H9 (cell line): ENCODE measurements around the gene CD300H. TPM values are rescaled to one million over a fixed set of nuclear protein-coding genes. Genes with fewer than 3 reads are reported as not detected.

Experiments
- DNase-seq: peaks from one replicate; pipeline ENCODE4 v3.0.0-alpha.2; 2017
- H2AFZ ChIP-seq: one replicate; pipeline ENCODE4 v1.6.1; 2013; ENCODE audit warnings: mild to moderate bottlenecking, low read length, control low read depth, moderate library complexity
- H2AK5ac ChIP-seq: 2 replicates; pipeline ENCODE4 v1.6.1; 2013; ENCODE audit warnings: low read length, control low read depth, mixed read lengths; ENCODE audit not compliant: insufficient read length
- H2BK120ac ChIP-seq: one replicate; pipeline ENCODE4 v1.6.1; 2013; ENCODE audit warnings: low read depth, mild to moderate bottlenecking, low read length, control low read depth, inconsistent platforms; ENCODE audit not compliant: poor library complexity, severe bottlenecking
- H2BK12ac ChIP-seq: 2 replicates; pipeline ENCODE4 v1.6.1; 2013; ENCODE audit warnings: low read length, control low read depth, mixed read lengths, low read depth; ENCODE audit not compliant: insufficient read length
- H2BK15ac ChIP-seq: 2 replicates; pipeline ENCODE4 v1.6.1; 2013; ENCODE audit warnings: low read depth, low read length, control low read depth
- H2BK20ac ChIP-seq: one replicate; pipeline ENCODE4 v1.6.1; 2013; ENCODE audit warnings: low read depth, mild to moderate bottlenecking, low read length, control low read depth, inconsistent platforms; ENCODE audit not compliant: poor library complexity, severe bottlenecking
- H2BK5ac ChIP-seq: 2 replicates; pipeline ENCODE4 v1.6.1; 2013; ENCODE audit warnings: low read length, control low read depth, mixed read lengths; ENCODE audit not compliant: insufficient read length
- H3K14ac ChIP-seq: 2 replicates; pipeline ENCODE4 v1.6.1; 2013; ENCODE audit warnings: low read length, control low read depth; ENCODE audit not compliant: insufficient read depth
- H3K18ac ChIP-seq: 2 replicates; pipeline ENCODE4 v1.6.1; 2013; ENCODE audit warnings: low read depth, mild to moderate bottlenecking, mixed read lengths, low read length, control low read depth; ENCODE audit not compliant: insufficient read length
- H3K23ac ChIP-seq: 2 replicates; pipeline ENCODE4 v1.6.1; 2013; ENCODE audit warnings: low read length, control low read depth, mixed read lengths, low read depth; ENCODE audit not compliant: insufficient read length
- H3K23me2 ChIP-seq: 2 replicates; pipeline ENCODE4 v1.6.1; 2013; ENCODE audit warnings: low read depth, mild to moderate bottlenecking, mixed read lengths, low read length, control low read depth; ENCODE audit not compliant: insufficient read length, poor library complexity, severe bottlenecking
- H3K27ac ChIP-seq: 2 replicates; pipeline ENCODE4 v1.5.1; 2013; ENCODE audit warnings: low read length, control low read depth, mixed read lengths, low read depth; ENCODE audit not compliant: insufficient read length
- H3K27me3 ChIP-seq: 2 replicates; pipeline ENCODE4 v1.6.1; 2013; ENCODE audit warnings: low read length, control low read depth, inconsistent platforms; ENCODE audit not compliant: insufficient read depth
- H3K4ac ChIP-seq: 2 replicates; pipeline ENCODE4 v1.6.1; 2013; ENCODE audit warnings: low read depth, mild to moderate bottlenecking, control low read depth, inconsistent platforms, low read length, moderate library complexity
- H3K4me1 ChIP-seq: 2 replicates; pipeline ENCODE4 v1.6.1; 2013; ENCODE audit warnings: low read length, control low read depth, inconsistent platforms; ENCODE audit not compliant: insufficient read depth
- H3K4me2 ChIP-seq: 2 replicates; pipeline ENCODE4 v1.6.1; 2013; ENCODE audit warnings: low read length, control low read depth, mixed read lengths; ENCODE audit not compliant: insufficient read length, insufficient read depth
- H3K56ac ChIP-seq: 2 replicates; pipeline ENCODE4 v1.6.1; 2013; ENCODE audit warnings: low read depth, mild to moderate bottlenecking, mixed read lengths, low read length, control low read depth; ENCODE audit not compliant: insufficient read length
- H3K79me1 ChIP-seq: 2 replicates; pipeline ENCODE4 v1.6.1; 2013; ENCODE audit warnings: low read depth, mild to moderate bottlenecking, moderate library complexity, low read length, control low read depth, inconsistent platforms; ENCODE audit not compliant: insufficient read depth, poor library complexity, severe bottlenecking
- H3K79me2 ChIP-seq: 2 replicates; pipeline ENCODE4 v1.6.1; 2013; ENCODE audit warnings: low read length, control low read depth, inconsistent platforms; ENCODE audit not compliant: insufficient read depth
- H3K9ac ChIP-seq: 2 replicates; pipeline ENCODE4 v1.6.1; 2013; ENCODE audit warnings: low read length, control low read depth, mixed read lengths; ENCODE audit not compliant: insufficient read length; ENCODE audit errors: extremely low read depth
- H3K9me3 ChIP-seq: one replicate; pipeline ENCODE4 v1.6.1; 2013; ENCODE audit warnings: low read depth, low read length, inconsistent platforms; ENCODE audit not compliant: control insufficient read depth
- H3T11ph ChIP-seq: one replicate; pipeline ENCODE4 v1.6.1; 2013; ENCODE audit warnings: mild to moderate bottlenecking, low read length, control low read depth, inconsistent platforms
- H4K20me1 ChIP-seq: one replicate; pipeline ENCODE4 v1.6.1; 2013; ENCODE audit not compliant: control insufficient read depth, insufficient read length, insufficient read depth
- H4K5ac ChIP-seq: 2 replicates; pipeline ENCODE4 v1.6.1; 2013; ENCODE audit warnings: low read depth, mild to moderate bottlenecking, mixed read lengths, low read length, control low read depth; ENCODE audit not compliant: insufficient read length
- H4K8ac ChIP-seq: replicated peaks from 2 replicates; pipeline ENCODE4 v1.6.1; 2013; ENCODE audit warnings: low read length, control low read depth, mixed read lengths, low read depth; ENCODE audit not compliant: insufficient read length
- H4K91ac ChIP-seq: 2 replicates; pipeline ENCODE4 v1.6.1; 2013; ENCODE audit warnings: low read depth, mild to moderate bottlenecking, moderate library complexity, mixed read lengths, low read length, control low read depth; ENCODE audit not compliant: insufficient read length
- H3K27ac Mint-ChIP-seq, 3 experiments: 2 replicates in 2 of 3; 3 replicates in 1 of 3; pipeline ENCODE4 v1.8.0; 2020 to 2021; ENCODE audit warnings: mixed read lengths in 3 of 3, mild to moderate bottlenecking in 1 of 3, moderate library complexity in 1 of 3
- H3K27me3 Mint-ChIP-seq: 2 replicates; pipeline ENCODE4 v1.8.0; 2021; ENCODE audit warnings: low read depth, mild to moderate bottlenecking, moderate library complexity, mixed read lengths
- H3K36me3 Mint-ChIP-seq, 3 experiments: 2 replicates in 2 of 3; 3 replicates in 1 of 3; pipeline ENCODE4 v1.8.0; 2020 to 2021; ENCODE audit warnings: low read depth in 3 of 3, mixed read lengths in 3 of 3; ENCODE audit not compliant: insufficient read depth in 1 of 3
- H3K4me1 Mint-ChIP-seq, 2 experiments: 2 replicates each; pipeline ENCODE4 v1.8.0; 2020; ENCODE audit warnings: mixed read lengths in 2 of 2
- H3K4me3 Mint-ChIP-seq, 2 experiments: 2 replicates in 1 of 2; 3 replicates in 1 of 2; pipeline ENCODE4 v1.8.0; 2020 to 2021; ENCODE audit warnings: mild to moderate bottlenecking in 2 of 2, mixed read lengths in 2 of 2, moderate library complexity in 1 of 2
- H3K9me3 Mint-ChIP-seq, 2 experiments: 2 replicates in 1 of 2; 3 replicates in 1 of 2; pipeline ENCODE4 v1.8.0; 2020; ENCODE audit warnings: mild to moderate bottlenecking in 2 of 2, mixed read lengths in 2 of 2, moderate library complexity in 1 of 2
- WGBS: extraction: QIAGEN DNeasy Blood & Tissue Kit; methylation state at CpG from one replicate; pipeline ENCODE4 v1.1.7; 2013; ENCODE audit warnings: missing lambda C conversion rate, low lambda C conversion rate, mixed read lengths; ENCODE audit not compliant: insufficient read length; ENCODE audit errors: extremely low coverage; 5-methylcytosine and 5-hydroxymethylcytosine counted together
- total RNA-seq: library from RNA; stranded (reverse); gene quantifications from 2 replicates; pipeline ENCODE4 v1.2.1, GENCODE V29; 2021
- TF ChIP-seq, protein P1 (sequence below): fragments of 200-600 bp; sonication (generic); conservative IDR thresholded peaks from 3 replicates; pipeline ENCODE4 v1.8.0; 2021; ENCODE audit warnings: antibody characterized with exemption, mild to moderate bottlenecking

The CD300H gene
- total RNA-seq, 1 experiment from 2014 or later, result not detected

DNA sequence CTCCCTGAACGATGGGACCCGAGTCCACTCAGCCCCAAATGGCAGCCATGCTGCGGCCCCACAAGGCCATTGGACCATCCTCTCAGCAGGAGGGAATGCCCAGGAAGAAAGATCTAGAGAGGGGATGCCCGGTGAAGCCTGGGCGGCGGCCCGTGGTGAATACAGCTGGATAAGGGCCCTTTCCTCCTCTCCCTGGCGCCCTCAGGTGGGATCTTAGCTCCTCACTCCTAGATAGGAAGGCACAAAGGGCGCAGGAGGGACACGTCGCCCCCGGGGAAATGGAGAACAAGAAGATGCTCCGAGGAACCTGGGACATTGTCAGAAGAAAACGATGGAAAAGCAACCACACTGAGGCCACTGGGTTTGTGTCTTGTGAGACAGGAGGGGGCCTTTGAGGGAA lies 23.9 kb downstream of the CD300H start:
- Histone ChIP-seq H3K18ac (no peak overlapping the region), H4K8ac (no peak overlapping the region), H3K4me2 (no peak overlapping the region), H2BK20ac (no peak overlapping the region), H3K27ac (no peak overlapping the region), H3K9me3 (no peaks in the 10 kb centered on the region), H2AFZ (no peak overlapping the region), H2BK15ac (no peak overlapping the region), H3T11ph (no peak overlapping the region), H3K4me1 (no peaks in the 10 kb centered on the region), H4K5ac (no peak overlapping the region), H4K20me1 (no peaks in the 10 kb centered on the region), H2BK12ac (no peak overlapping the region), H3K23ac (no peak overlapping the region), H3K27me3 (no peaks in the 10 kb centered on the region), H3K79me1 (no peaks in the 10 kb centered on the region), H3K14ac (no peak overlapping the region), H2AK5ac (no peak overlapping the region), H4K91ac (no peak overlapping the region), H2BK120ac (no peak overlapping the region), H3K4ac (no peak overlapping the region), H3K56ac (no peak overlapping the region), H2BK5ac (no peak overlapping the region), H3K23me2 (no peaks in the 10 kb centered on the region), H3K79me2 (no peaks in the 10 kb centered on the region), H3K9ac (no peak overlapping the region)
- Mint-ChIP-seq H3K4me3 (no peak overlapping the region), H3K27me3 (peaks cover 27% of the 10 kb centered on the region), H3K36me3 (no peaks in the 10 kb centered on the region), H3K4me1 (no peaks in the 10 kb centered on the region), H3K9me3 (peaks cover 0 to 2% of the 10 kb centered on the region in 2 experiments; a peak in 1 of 5 replicates), H3K27ac (peak overlapping the region in 1 of 3 experiments; percentile 70; a peak in 1 of 7 replicates)
- no peak for DNase-seq
- TF ChIP-seq, protein P1, sequence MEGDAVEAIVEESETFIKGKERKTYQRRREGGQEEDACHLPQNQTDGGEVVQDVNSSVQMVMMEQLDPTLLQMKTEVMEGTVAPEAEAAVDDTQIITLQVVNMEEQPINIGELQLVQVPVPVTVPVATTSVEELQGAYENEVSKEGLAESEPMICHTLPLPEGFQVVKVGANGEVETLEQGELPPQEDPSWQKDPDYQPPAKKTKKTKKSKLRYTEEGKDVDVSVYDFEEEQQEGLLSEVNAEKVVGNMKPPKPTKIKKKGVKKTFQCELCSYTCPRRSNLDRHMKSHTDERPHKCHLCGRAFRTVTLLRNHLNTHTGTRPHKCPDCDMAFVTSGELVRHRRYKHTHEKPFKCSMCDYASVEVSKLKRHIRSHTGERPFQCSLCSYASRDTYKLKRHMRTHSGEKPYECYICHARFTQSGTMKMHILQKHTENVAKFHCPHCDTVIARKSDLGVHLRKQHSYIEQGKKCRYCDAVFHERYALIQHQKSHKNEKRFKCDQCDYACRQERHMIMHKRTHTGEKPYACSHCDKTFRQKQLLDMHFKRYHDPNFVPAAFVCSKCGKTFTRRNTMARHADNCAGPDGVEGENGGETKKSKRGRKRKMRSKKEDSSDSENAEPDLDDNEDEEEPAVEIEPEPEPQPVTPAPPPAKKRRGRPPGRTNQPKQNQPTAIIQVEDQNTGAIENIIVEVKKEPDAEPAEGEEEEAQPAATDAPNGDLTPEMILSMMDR, result peak; percentile 31; the same call in 1 of the 3 replicates
- WGBS, result no CpG with 5 or more reads among the region's 14 CpGs
